ENCODE data around the gene MEAK7.

DNA sequence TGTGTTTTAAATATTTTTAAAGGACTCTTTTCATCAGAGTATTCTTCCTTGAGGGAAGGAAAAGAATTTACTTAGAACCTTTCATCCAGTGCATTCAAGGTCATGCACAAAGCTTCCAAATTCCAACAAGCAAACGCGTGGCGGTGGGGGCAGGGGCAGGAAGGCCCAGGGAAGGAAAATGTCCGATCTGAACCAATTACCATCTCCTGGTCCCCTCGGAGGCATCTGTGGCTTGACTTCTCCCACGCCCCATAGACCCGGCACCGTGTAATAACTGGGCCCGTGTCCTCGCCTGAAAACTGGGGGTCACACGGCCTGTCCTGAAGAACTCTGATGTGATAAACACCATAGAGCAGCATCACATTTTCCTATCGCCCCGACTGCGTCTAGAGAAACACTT lies 18.3 kb downstream of the MEAK7 start:
- TF ChIP-seq, protein P1, sequence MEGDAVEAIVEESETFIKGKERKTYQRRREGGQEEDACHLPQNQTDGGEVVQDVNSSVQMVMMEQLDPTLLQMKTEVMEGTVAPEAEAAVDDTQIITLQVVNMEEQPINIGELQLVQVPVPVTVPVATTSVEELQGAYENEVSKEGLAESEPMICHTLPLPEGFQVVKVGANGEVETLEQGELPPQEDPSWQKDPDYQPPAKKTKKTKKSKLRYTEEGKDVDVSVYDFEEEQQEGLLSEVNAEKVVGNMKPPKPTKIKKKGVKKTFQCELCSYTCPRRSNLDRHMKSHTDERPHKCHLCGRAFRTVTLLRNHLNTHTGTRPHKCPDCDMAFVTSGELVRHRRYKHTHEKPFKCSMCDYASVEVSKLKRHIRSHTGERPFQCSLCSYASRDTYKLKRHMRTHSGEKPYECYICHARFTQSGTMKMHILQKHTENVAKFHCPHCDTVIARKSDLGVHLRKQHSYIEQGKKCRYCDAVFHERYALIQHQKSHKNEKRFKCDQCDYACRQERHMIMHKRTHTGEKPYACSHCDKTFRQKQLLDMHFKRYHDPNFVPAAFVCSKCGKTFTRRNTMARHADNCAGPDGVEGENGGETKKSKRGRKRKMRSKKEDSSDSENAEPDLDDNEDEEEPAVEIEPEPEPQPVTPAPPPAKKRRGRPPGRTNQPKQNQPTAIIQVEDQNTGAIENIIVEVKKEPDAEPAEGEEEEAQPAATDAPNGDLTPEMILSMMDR (IDR thresholded peaks at IDR 0.05) = no peak
- no peak for TF ChIP-seq POLR2A (IDR thresholded peaks at IDR 0.05)
